HG03457 (cell line): Measurements from ENCODE around the gene SRGAP3.

ENCODE experiments used
- ATAC-seq: cut with Tn5 transposase; IDR thresholded peaks from one replicate; pipeline ENCODE4 v1.9.1; 2021; ENCODE audit warnings: moderate number of reproducible peaks; ENCODE audit not compliant: unreplicated experiment

Gene SRGAP3

GRCh38 chr3:9254764-9255163, 5.3 kb upstream of the SRGAP3 start:
- no peak for ATAC-seq

DNA sequence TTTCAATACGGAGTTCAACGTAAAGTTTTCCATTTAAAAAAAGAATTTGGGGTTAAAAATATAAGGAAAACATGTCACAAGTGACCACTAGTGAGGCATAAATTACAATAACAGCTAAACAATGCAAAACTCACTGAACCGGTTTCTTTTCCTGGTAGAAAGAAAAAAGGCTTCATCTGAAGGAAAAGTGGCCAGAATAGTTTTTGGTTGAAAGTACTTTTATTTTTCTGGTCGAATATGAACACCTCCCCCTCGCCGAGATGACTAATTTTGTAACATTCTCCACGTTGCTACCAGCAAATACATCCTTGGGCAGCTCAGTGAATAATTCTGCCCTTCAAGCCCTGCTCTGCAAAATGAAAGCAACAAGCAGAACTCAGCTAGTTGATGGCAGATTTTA, 3.9 kb upstream of the SRGAP3 start:
- ATAC-seq, result no peak

- no peak for ATAC-seq
These were observed 1.8 kb upstream of the SRGAP3 start for GRCh38 chr3:9251055-9251786.

DNA sequence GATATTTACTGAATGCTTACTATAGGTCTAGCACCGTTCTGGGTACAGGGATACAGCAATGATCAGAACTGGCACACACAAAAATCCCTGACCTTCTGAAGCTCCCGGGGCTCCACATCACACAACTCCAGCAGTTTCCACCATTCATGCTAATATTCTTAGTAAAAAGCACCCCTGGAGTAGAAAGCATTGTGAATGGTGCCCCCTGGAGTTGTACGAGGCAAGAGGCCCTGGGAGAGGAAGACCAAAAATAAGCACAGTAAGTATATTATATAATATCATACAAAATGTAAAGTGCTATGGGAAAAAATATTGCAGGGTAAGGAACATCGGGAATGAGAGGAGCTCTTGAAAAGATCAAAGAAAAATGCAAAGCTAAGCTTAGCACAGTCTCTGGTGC, 790 bp upstream of the SRGAP3 start:
- ATAC-seq, result no peak

- ATAC-seq, result no peak
These were observed 749 bp downstream of the SRGAP3 start for GRCh38 chr3:9248522-9249271.

DNA sequence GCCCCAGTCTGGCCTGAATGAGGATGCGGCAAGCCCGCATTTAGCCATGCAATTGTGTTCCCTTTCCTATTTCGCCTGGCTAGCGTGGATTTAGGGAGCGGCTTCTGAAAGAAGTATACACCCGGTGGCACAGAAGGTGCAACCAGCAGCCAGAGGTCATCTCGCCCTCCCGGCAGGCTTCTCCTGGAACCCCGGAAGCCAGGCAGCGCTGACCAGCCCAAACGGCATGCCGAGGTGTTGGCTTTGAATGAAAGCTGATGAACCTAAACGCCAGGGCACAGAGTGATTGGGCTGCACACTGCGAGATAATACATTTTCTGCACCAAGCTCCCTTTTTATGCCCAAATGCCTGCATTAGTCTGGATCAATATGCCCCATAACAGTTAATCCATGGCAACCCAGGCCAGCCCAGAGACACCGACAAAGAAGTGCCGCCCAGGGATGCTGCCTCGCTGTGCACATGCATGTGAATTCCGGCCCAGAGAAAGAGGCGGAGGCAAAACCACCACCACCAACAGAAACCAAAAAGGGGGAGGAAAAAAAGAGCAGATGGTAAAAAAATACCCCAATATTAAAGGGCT, 1.4 kb downstream of the SRGAP3 start:
- no peak for ATAC-seq

GRCh38 chr3:9247361-9247940, 2.0 kb downstream of the SRGAP3 start:
- no peak for ATAC-seq

GRCh38 chr3:9246189-9246588, 3.3 kb downstream of the SRGAP3 start:
- no peak for ATAC-seq

GRCh38 chr3:9244495-9245183, 4.8 kb downstream of the SRGAP3 start:
- ATAC-seq, result no peak

GRCh38 chr3:9241956-9242355, 7.5 kb downstream of the SRGAP3 start:
- no peak for ATAC-seq

GRCh38 chr3:9239680-9240079, 9.8 kb downstream of the SRGAP3 start:
- ATAC-seq, result no peak

- ATAC-seq, result no peak
These were observed 10.6 kb downstream of the SRGAP3 start for GRCh38 chr3:9238721-9239295.

DNA sequence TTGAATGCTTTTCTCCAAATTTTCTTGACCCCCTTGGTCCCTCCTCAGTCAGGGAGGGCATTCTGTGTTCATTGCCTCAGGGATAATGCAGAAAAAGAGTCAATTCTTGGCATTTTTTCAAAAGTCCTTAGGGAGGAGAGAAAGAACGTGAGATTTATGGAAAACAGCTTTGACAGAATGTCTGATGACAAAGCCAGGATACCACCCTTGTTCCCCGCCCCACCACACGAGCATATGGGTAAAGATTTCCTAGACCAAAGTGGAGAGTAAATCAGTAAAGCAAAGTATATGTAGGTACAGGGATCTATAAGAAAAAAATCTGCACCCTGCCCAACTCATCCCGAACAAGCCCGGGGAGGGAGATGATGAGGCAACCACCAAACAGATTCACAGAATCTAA, 11.2 kb downstream of the SRGAP3 start:
- no peak for ATAC-seq

- no peak for ATAC-seq
These were observed 15.4 kb downstream of the SRGAP3 start for GRCh38 chr3:9233814-9234600.

DNA sequence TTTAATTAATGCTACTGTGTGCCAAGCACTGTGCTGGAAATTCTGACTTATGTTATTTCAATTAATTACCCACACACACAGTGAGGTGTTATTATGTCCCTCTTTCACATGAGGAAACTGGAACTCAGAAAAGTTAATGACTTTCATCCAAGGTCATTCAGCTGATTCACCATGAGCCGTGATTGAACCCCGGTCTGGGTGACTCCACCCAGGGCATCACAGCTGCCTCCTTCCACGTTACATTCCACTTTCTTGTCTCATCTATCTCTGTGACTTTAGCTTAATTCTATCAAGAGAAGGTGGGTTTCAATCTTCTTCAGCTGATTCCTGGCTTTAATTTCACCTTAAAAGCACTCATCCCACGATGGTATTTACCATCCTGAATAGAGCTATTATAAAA, 16.3 kb downstream of the SRGAP3 start:
- ATAC-seq, result no peak

DNA sequence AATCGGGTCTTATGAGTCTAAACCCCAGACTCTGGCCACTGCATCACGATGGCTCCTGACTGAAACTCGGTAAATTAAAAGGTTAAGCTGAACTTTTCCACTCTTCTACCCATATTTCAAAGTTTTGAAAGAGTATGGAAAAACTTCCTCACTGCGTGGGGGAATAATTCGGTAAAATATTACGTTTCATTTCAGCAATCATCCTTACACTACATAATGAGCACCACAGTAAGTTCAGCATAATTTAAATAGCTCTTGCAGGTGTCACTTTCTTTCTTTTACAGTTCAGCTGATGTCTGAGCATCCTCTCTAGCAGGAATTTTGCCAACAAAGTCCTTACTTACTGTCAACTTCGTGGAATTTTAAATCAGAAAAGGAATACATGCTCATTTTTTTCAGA, 17.5 kb downstream of the SRGAP3 start:
- no peak for ATAC-seq

DNA sequence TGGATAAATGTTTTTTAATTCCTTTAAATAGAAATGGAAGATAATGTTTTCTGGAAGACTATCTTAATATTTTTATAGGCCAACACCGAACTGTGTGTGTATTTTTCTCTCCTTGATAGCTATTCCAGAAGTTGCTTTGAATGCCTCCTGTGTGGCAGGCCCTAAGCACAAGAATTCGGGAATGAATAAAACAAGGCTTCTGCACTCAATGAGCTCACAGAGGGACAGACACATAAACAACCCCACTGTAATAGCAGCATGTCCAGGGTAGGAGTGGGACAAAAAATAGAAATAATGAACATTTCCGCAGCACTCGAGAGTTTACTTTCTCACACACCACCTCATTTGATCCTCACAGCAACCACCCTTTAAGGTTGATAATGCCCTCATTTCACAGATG, 18.0 kb downstream of the SRGAP3 start:
- no peak for ATAC-seq

GRCh38 chr3:9231006-9231405, 18.4 kb downstream of the SRGAP3 start:
- ATAC-seq, result no peak

- ATAC-seq, result no peak
These were observed 18.9 kb downstream of the SRGAP3 start for GRCh38 chr3:9230596-9230995.

- no peak for ATAC-seq
These were observed 19.6 kb downstream of the SRGAP3 start for GRCh38 chr3:9229879-9230278.
